ENCODE results near the gene PAQR6.

PAQR6 gene

GRCh38 chr1:156247460-156248322 is at the start of gene PAQR6:
TSS of gene PAQR6 (minus strand) at chr1:156248056. CDS start at chr1:156246731, 1,325 bp downstream.
- no peak for DNase-seq

- DNase-seq = peak; percentile 51
Measured at GRCh38 chr1:156295391-156295947, 47.6 kb upstream of the PAQR6 start, which contains the start of gene GLMP. TSS of gene GLMP (minus strand) at chr1:156295679. CDS start at chr1:156295645, 34 bp downstream.

GRCh38 chr1:156293895-156294294 is 46.0 kb upstream of the PAQR6 start:
- DNase-seq = no peak

- DNase-seq = no peak
Measured at GRCh38 chr1:156293098-156293434, 45.2 kb upstream of the PAQR6 start.

- DNase-seq = peak; percentile 19
Measured at GRCh38 chr1:156291226-156292061, 43.6 kb upstream of the PAQR6 start.

- DNase-seq = no peak
Measured at GRCh38 chr1:156289857-156290256, 42.0 kb upstream of the PAQR6 start.

- no peak for DNase-seq
Measured at GRCh38 chr1:156286061-156286460, 38.2 kb upstream of the PAQR6 start.

- no peak for DNase-seq
Measured at GRCh38 chr1:156285437-156285836, 37.6 kb upstream of the PAQR6 start.

GRCh38 chr1:156284757-156285156 is 36.9 kb upstream of the PAQR6 start:
- no peak for DNase-seq

- DNase-seq = no peak
Measured at GRCh38 chr1:156284112-156284511, 36.3 kb upstream of the PAQR6 start, which contains the start of gene TMEM79. TSS of gene TMEM79 (plus strand) at chr1:156284325. CDS start at chr1:156285227, 902 bp downstream.

GRCh38 chr1:156283521-156283920 is 35.7 kb upstream of the PAQR6 start:
- no peak for DNase-seq

GRCh38 chr1:156282479-156283222 is 34.8 kb upstream of the PAQR6 start, which contains the start of gene SMG5:
TSS of gene SMG5 (minus strand) at chr1:156282825. CDS start at chr1:156282680, 145 bp downstream.
- DNase-seq = peak; percentile 94

GRCh38 chr1:156281693-156282478 is 34.0 kb upstream of the PAQR6 start:
- DNase-seq = no peak

- DNase-seq = no peak
Measured at GRCh38 chr1:156281281-156281680, 33.4 kb upstream of the PAQR6 start.

- DNase-seq = no peak
Measured at GRCh38 chr1:156279837-156280236, 32.0 kb upstream of the PAQR6 start.

GRCh38 chr1:156276966-156277381 is 29.1 kb upstream of the PAQR6 start:
- DNase-seq = no peak

GRCh38 chr1:156276532-156276931 is 28.7 kb upstream of the PAQR6 start:
- DNase-seq = no peak

- no peak for DNase-seq
Measured at GRCh38 chr1:156270314-156270713, 22.5 kb upstream of the PAQR6 start.

GRCh38 chr1:156268336-156268735 is 20.5 kb upstream of the PAQR6 start:
- DNase-seq = no peak

- DNase-seq = no peak
Measured at GRCh38 chr1:156266051-156266450, 18.2 kb upstream of the PAQR6 start.

GRCh38 chr1:156263288-156263655 is 15.4 kb upstream of the PAQR6 start:
- DNase-seq = no peak
